ENCODE data around the gene TBCD.

DNA sequence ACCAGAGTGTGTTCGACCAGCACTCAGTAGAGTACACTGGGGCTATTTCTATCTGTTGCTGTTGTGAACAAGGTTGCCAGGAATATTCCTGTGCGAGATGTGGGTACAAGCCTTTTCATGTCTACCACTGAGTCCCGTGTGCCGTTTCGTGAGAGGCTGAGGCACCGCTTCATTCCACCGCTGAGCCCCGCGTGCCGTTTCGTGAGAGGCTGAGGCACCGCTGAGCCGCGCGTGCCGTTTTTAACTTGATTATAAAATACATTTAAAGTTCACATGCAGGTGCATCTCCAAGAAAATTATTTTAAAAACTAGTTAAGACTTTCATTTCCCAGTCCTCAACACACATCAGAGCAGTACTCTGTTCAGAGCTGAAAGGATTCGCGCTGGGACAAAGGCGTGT is 166.6 kb downstream of the TBCD start:
- TF ChIP-seq, protein P1, sequence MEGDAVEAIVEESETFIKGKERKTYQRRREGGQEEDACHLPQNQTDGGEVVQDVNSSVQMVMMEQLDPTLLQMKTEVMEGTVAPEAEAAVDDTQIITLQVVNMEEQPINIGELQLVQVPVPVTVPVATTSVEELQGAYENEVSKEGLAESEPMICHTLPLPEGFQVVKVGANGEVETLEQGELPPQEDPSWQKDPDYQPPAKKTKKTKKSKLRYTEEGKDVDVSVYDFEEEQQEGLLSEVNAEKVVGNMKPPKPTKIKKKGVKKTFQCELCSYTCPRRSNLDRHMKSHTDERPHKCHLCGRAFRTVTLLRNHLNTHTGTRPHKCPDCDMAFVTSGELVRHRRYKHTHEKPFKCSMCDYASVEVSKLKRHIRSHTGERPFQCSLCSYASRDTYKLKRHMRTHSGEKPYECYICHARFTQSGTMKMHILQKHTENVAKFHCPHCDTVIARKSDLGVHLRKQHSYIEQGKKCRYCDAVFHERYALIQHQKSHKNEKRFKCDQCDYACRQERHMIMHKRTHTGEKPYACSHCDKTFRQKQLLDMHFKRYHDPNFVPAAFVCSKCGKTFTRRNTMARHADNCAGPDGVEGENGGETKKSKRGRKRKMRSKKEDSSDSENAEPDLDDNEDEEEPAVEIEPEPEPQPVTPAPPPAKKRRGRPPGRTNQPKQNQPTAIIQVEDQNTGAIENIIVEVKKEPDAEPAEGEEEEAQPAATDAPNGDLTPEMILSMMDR (conservative IDR thresholded peaks at IDR 0.05 in 1 of 2, IDR thresholded peaks at IDR 0.05 in 1 of 2; ENCODE audit: extremely low read depth in 1 of 2, insufficient read depth in 1 of 2, low read depth in 1 of 2, low read length in 2 of 2): no peak
- TF ChIP-seq EZH2 (IDR thresholded peaks at IDR 0.05; ENCODE audit: borderline replicate concordance, low read length): no peak

All from mammary epithelial cell (primary cell).